HepG2 (cell line): Measurements from ENCODE around the gene NELFCD. TPM values are rescaled to one million over a fixed set of nuclear protein-coding genes. Genes with fewer than 3 reads are reported as not detected.

Experiments
- ATF2 ChIP-seq: sonication (generic); formaldehyde crosslinking; IDR thresholded peaks from 2 replicates; pipeline ENCODE4 v1.4.0; 2020; ENCODE audit warnings: missing genetic modification reagents
- BRD4 ChIP-seq: sonication (generic); formaldehyde crosslinking; IDR thresholded peaks from 2 replicates; pipeline ENCODE4 v1.4.0; 2020; ENCODE audit warnings: missing genetic modification reagents
- EED ChIP-seq: sonication (generic); formaldehyde crosslinking; IDR thresholded peaks from 2 replicates; pipeline ENCODE4 v1.5.0; 2020; ENCODE audit warnings: mild to moderate bottlenecking, missing genetic modification reagents
- HMGA1 ChIP-seq: sonication (generic); formaldehyde crosslinking; conservative IDR thresholded peaks from 2 replicates; pipeline ENCODE4 v1.4.0; 2020; ENCODE audit warnings: missing genetic modification reagents
- HOMEZ ChIP-seq: IDR thresholded peaks from 2 replicates; pipeline ENCODE4 v1.6.1; 2016; ENCODE audit warnings: low read depth
- KDM6A ChIP-seq: IDR thresholded peaks from 2 replicates; pipeline ENCODE4 v1.6.1; 2016; ENCODE audit warnings: low read depth
- MTA3 ChIP-seq: sonication (generic); formaldehyde crosslinking; IDR thresholded peaks from 2 replicates; pipeline ENCODE4 v1.4.0; 2020; ENCODE audit warnings: missing genetic modification reagents
- PRPF4 ChIP-seq: fragments of 200-400 bp; formaldehyde crosslinking; IDR thresholded peaks from 2 replicates; pipeline ENCODE4 v1.6.1; 2016; ENCODE audit warnings: low read length, low read depth; ENCODE audit not compliant: poor library complexity, severe bottlenecking
- RFX5 ChIP-seq: IDR thresholded peaks from 2 replicates; pipeline ENCODE4 v1.6.1; 2011; ENCODE audit warnings: low read depth, low read length, improper control_type of control experiment
- SATB2 ChIP-seq: sonication (generic); formaldehyde crosslinking; IDR thresholded peaks from 2 replicates; pipeline ENCODE4 v1.5.0; 2020; ENCODE audit warnings: missing genetic modification reagents
- TRAFD1 ChIP-seq: sonication (generic); formaldehyde crosslinking; IDR thresholded peaks from 2 replicates; pipeline ENCODE4 v1.5.1; 2020; ENCODE audit warnings: missing genetic modification reagents, mild to moderate bottlenecking, borderline replicate concordance
- ZBTB44 ChIP-seq: sonication (generic); formaldehyde crosslinking; IDR thresholded peaks from 2 replicates; pipeline ENCODE4 v1.4.0; 2020; ENCODE audit warnings: missing genetic modification reagents
- ZNF225 ChIP-seq: sonication (generic); formaldehyde crosslinking; IDR thresholded peaks from 2 replicates; pipeline ENCODE4 v1.4.0; 2020; ENCODE audit warnings: mild to moderate bottlenecking, missing genetic modification reagents
- ZNF280B ChIP-seq: sonication (generic); formaldehyde crosslinking; IDR thresholded peaks from 2 replicates; pipeline ENCODE4 v1.5.0; 2020; ENCODE audit warnings: missing genetic modification reagents, mild to moderate bottlenecking, borderline replicate concordance
- ZNF354B ChIP-seq: sonication (generic); formaldehyde crosslinking; IDR thresholded peaks from 2 replicates; pipeline ENCODE4 v1.8.0; 2022; ENCODE audit warnings: mild to moderate bottlenecking, missing genetic modification reagents
- ZNF607 ChIP-seq: sonication (generic); formaldehyde crosslinking; IDR thresholded peaks from 2 replicates; pipeline ENCODE4 v1.5.1; 2020; ENCODE audit warnings: missing genetic modification reagents, mild to moderate bottlenecking, borderline replicate concordance
- ZNF790 ChIP-seq: sonication (generic); formaldehyde crosslinking; IDR thresholded peaks from 2 replicates; pipeline ENCODE4 v1.8.0; 2022; ENCODE audit warnings: missing genetic modification reagents, mild to moderate bottlenecking, borderline replicate concordance
- polyA plus RNA-seq, 8 experiments: library from polyadenylated mRNA; depleted of rRNA in 3 of 8; stranded (reverse) in 7 of 8; unstranded in 1 of 8; fragments of >200 nt; fragmentation: Illumina TruSeq in 4 of 8; extraction: Trizol in 4 of 8; gene quantifications; 2 replicates each; pipeline versions ENCODE4 v1.2.1 to v1.2.3, GENCODE V29; 2011 to 2016; ENCODE audit warnings: low read depth in 4 of 8, missing spikeins in 1 of 8, mixed read lengths in 1 of 8; ENCODE audit not compliant: insufficient read depth in 1 of 8
- total RNA-seq, 5 experiments: library from RNA; depleted of rRNA; stranded (reverse); fragments of >200 nt; fragmentation: Illumina TruSeq; extraction: Trizol; gene quantifications; 2 replicates each; pipeline ENCODE4 v1.2.3, GENCODE V29; 2016; ENCODE audit warnings: low read depth in 1 of 5

Gene NELFCD
- total and polyA plus RNA-seq, 2 of the 13 experiments (the other 11 are each of a cell fraction or from before 2014, with no cell fraction given), result 159 to 203 TPM

- TF ChIP-seq ATF2 (CRISPR knock-in tag), result no peak; the same call in 1 of the 2 replicates
- no peak for TF ChIP-seq ZNF280B (CRISPR knock-in tag)
- peak; percentile 28 for TF ChIP-seq PRPF4
- no peak; the same call in 1 of the 2 replicates for TF ChIP-seq EED (CRISPR knock-in tag)
- TF ChIP-seq HMGA1, result no peak
- TF ChIP-seq ZNF607 (CRISPR knock-in tag), result no peak
- TF ChIP-seq TRAFD1 (CRISPR knock-in tag), result no peak
- peak; percentile 48; the same call in 1 of the 2 replicates for TF ChIP-seq BRD4 (CRISPR knock-in tag)
- no peak for TF ChIP-seq KDM6A (CRISPR knock-in tag)
- TF ChIP-seq HOMEZ (CRISPR knock-in tag), result peak; percentile 62
- no peak for TF ChIP-seq RFX5
- TF ChIP-seq ZBTB44 (CRISPR knock-in tag), result no peak
- no peak for TF ChIP-seq ZNF225
- TF ChIP-seq ZNF354B (CRISPR knock-in tag), result no peak
- TF ChIP-seq SATB2 (CRISPR knock-in tag), result no peak
- TF ChIP-seq ZNF790 (CRISPR knock-in tag), result no peak
- TF ChIP-seq MTA3, result no peak
Measured at GRCh38 chr20:59010995-59011873, 30.2 kb downstream of the NELFCD start (continued).
